K562 (cell line): ENCODE data around the gene BAG5. TPM values are rescaled to one million over a fixed set of nuclear protein-coding genes. Genes with fewer than 3 reads are reported as not detected.

Source experiments
- ARID4B ChIP-seq: sonication (generic); formaldehyde crosslinking; IDR thresholded peaks from 2 replicates; pipeline ENCODE4 v1.8.0; 2022; ENCODE audit warnings: mild to moderate bottlenecking, missing genetic modification reagents
- BHLHE40 ChIP-seq: IDR thresholded peaks from 2 replicates; pipeline ENCODE4 v1.6.1; 2011; ENCODE audit warnings: low read length, improper control_type of control experiment
- ETS1 ChIP-seq: conservative IDR thresholded peaks from 2 replicates; pipeline ENCODE4 v1.6.1; 2011; ENCODE audit warnings: low read depth, mild to moderate bottlenecking, low read length; ENCODE audit not compliant: control insufficient read depth
- FOXM1 ChIP-seq, 2 experiments: fragments of 450-650 bp in 1 of 2; sonication (generic) in 1 of 2; formaldehyde crosslinking in 1 of 2; IDR thresholded peaks; 2 replicates each; pipeline versions ENCODE4 v1.6.1 to v1.9.0; 2017 to 2022; ENCODE audit warnings: low read depth in 2 of 2, mild to moderate bottlenecking in 2 of 2, missing genetic modification reagents in 1 of 2, moderate library complexity in 1 of 2
- FOXP1 ChIP-seq: sonication (generic); formaldehyde crosslinking; IDR thresholded peaks from 2 replicates; pipeline ENCODE4 v1.8.0; 2022; ENCODE audit warnings: mild to moderate bottlenecking, missing genetic modification reagents
- HDAC3 ChIP-seq: fragments of 450-650 bp; IDR thresholded peaks from 2 replicates; pipeline ENCODE4 v1.6.1; 2018; ENCODE audit warnings: borderline replicate concordance, mild to moderate bottlenecking, moderate library complexity; ENCODE audit not compliant: partially characterized antibody
- NFIC ChIP-seq: fragments of 450-650 bp; IDR thresholded peaks from 2 replicates; pipeline ENCODE4 v1.6.1; 2017; ENCODE audit warnings: mild to moderate bottlenecking, inconsistent platforms
- PHF8 ChIP-seq: fragments of 200-600 bp; sonication (generic); IDR thresholded peaks from 2 replicates; pipeline ENCODE4 v1.6.1; 2012; ENCODE audit warnings: mixed run types, mild to moderate bottlenecking, inconsistent platforms, low read length, moderate library complexity, borderline replicate concordance
- POLR2G ChIP-seq: fragments of 200-400 bp; formaldehyde crosslinking; IDR thresholded peaks from 2 replicates; pipeline ENCODE4 v1.6.1; 2017; ENCODE audit warnings: low read depth, mild to moderate bottlenecking, antibody characterized with exemption, low read length, moderate library complexity
- RFX1 ChIP-seq: fragments of 450-650 bp; IDR thresholded peaks from 2 replicates; pipeline ENCODE4 v1.6.1; 2016; ENCODE audit warnings: mild to moderate bottlenecking, moderate library complexity
- XRCC4 ChIP-seq: IDR thresholded peaks from one replicate; pipeline ENCODE4 v1.6.1; 2011; ENCODE audit not compliant: insufficient read depth, insufficient read length; ENCODE audit errors: extremely low read depth
- ZBTB34 ChIP-seq: fragments of 250-450 bp; sonication (Bioruptor Pico); IDR thresholded peaks from 2 replicates; pipeline ENCODE4 v1.8.0; 2021; ENCODE audit warnings: mild to moderate bottlenecking, moderate library complexity
- ZFX ChIP-seq: sonication (generic); formaldehyde crosslinking; IDR thresholded peaks from 2 replicates; pipeline ENCODE4 v1.8.0; 2022; ENCODE audit warnings: mild to moderate bottlenecking, missing genetic modification reagents, moderate library complexity
- ZNF253 ChIP-seq: fragments of 250-450 bp; sonication (Bioruptor Pico); conservative IDR thresholded peaks from 2 replicates; pipeline ENCODE4 v1.6.1; 2021; ENCODE audit warnings: mild to moderate bottlenecking
- ZNF398 ChIP-seq: fragments of 250-450 bp; sonication (Bioruptor Pico); IDR thresholded peaks from 2 replicates; pipeline ENCODE4 v1.8.0; 2021; ENCODE audit warnings: moderate library complexity, mild to moderate bottlenecking, inconsistent platforms
- polyA plus RNA-seq, 8 experiments: library from polyadenylated mRNA; depleted of rRNA in 4 of 8; stranded (reverse) in 5 of 8; unstranded in 3 of 8; fragments of >200 nt; fragmentation: Nextera tagmentation in 2 of 8; fragmentation: Illumina TruSeq in 1 of 8; extraction: Ambion mirVana in 2 of 8; extraction: Trizol in 1 of 8; gene quantifications; 2 replicates each; pipeline versions ENCODE4 v1.2.1 to v1.2.3, GENCODE V29; 2011 to 2014; ENCODE audit warnings: inconsistent platforms in 1 of 8, missing spikeins in 1 of 8
- total RNA-seq, 7 experiments: library from RNA; depleted of rRNA in 6 of 7; stranded (reverse); fragments of >200 nt in 6 of 7; fragmentation: Illumina TruSeq in 2 of 7; extraction: Trizol in 2 of 7; gene quantifications; 2 replicates each; pipeline versions ENCODE4 v1.2.1 to v1.2.3, GENCODE V29; 2011 to 2021; ENCODE audit warnings: low replicate concordance in 1 of 7

BAG5 gene
- total and polyA plus RNA-seq, 9 of the 15 experiments (the other 6 are each of a cell fraction or from before 2014, with no cell fraction given), result 7.9 to 21.4 (median 13.2) TPM

- no peak for TF ChIP-seq HDAC3
- no peak for TF ChIP-seq FOXM1 (IDR thresholded peaks at IDR 0.05; ENCODE audit: low read depth)
- 0 out of 2 replicates have a peak, but pooled peaks have one; percentile 3 for TF ChIP-seq FOXM1 (CRISPR knock-in tag; IDR thresholded peaks at IDR 0.05; ENCODE audit: low read depth)
- peak; percentile 72 for TF ChIP-seq ARID4B
- TF ChIP-seq XRCC4, result no peak
- no peak for TF ChIP-seq FOXP1 (CRISPR knock-in tag)
- peak; percentile 82 for TF ChIP-seq NFIC
- no peak for TF ChIP-seq ZNF398 (CRISPR knock-in tag)
- no peak for TF ChIP-seq ZBTB34 (CRISPR knock-in tag)
- peak; percentile 54; the same call in 1 of the 2 replicates for TF ChIP-seq ETS1
- TF ChIP-seq POLR2G, result peak; percentile 83
- peak; percentile 53; the same call in 1 of the 2 replicates for TF ChIP-seq BHLHE40
- TF ChIP-seq PHF8, result peak; percentile 54; the same call in 1 of the 2 replicates
- TF ChIP-seq ZNF253, result no peak
- peak; percentile 52 for TF ChIP-seq ZFX (CRISPR knock-in tag)
- TF ChIP-seq RFX1, result no peak
Observed at GRCh38 chr14:103520657-103521437, 41.6 kb downstream of the BAG5 start (continued).
